HT1080 (cell line): ENCODE results near the gene TGFBR3L. TPM values are rescaled to one million over a fixed set of nuclear protein-coding genes. Genes with fewer than 3 reads are reported as not detected.
A peak's percentile ranks its signal among the peaks of the same experiment; 100 is the strongest.

ENCODE experiments used
- DNase-seq: peaks from one replicate; pipeline ENCODE4 v3.0.0-alpha.2; 2015; ENCODE audit warnings: low read depth
- total RNA-seq: library from RNA; depleted of rRNA; stranded (reverse); fragments of >200 nt; shearing (Covaris generic); gene quantifications from 2 replicates; pipeline ENCODE4 v1.2.3, GENCODE V29; 2014

The TGFBR3L gene
- total RNA-seq, 1 experiment from 2014 or later = 2.2 TPM

DNA sequence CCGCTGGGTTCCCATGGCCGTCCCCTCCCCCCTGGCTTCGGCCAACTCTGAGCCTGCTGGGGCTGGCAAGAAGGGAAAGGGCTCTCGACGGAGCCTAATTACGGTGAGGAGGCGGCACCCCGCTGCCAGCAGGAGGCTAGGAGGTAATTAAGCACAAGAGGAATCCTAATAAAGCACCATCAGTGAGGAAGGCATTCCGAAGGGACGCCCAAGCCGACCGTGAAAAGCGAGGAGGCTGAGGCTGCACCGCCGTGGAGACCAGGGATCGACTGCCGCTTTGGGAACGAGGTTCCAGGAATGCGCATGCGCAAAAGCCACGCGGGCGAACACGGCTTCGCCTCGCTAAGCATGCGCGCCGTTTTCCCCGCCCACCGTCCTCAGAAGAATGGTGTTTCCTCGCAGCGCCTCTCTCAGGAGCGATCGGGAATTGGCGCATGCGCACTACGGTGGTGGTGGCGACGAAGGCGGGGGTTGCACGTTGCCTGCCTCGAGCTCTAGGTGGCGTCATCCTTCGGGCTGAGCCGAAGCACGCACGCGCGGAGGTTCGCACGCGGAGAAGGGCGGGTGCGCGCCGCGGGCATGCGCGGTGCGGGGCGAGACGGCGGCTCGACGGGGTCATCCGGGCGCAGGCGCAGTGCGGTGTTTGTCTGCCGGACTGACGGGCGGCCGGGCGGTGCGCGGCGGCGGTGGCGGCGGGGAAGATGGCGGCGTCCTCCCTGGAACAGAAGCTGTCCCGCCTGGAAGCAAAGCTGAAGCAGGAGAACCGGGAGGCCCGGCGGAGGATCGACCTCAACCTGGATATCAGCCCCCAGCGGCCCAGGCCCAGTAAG lies 11.2 kb upstream of the TGFBR3L start, which contains the start of gene MAP2K7:
Gene MAP2K7, plus strand, starts transcription at position 634 of the 830 bp plus-strand sequence. Its CDS starts 68 bp downstream, at position 702.
- DNase-seq = peak; percentile 99

DNA sequence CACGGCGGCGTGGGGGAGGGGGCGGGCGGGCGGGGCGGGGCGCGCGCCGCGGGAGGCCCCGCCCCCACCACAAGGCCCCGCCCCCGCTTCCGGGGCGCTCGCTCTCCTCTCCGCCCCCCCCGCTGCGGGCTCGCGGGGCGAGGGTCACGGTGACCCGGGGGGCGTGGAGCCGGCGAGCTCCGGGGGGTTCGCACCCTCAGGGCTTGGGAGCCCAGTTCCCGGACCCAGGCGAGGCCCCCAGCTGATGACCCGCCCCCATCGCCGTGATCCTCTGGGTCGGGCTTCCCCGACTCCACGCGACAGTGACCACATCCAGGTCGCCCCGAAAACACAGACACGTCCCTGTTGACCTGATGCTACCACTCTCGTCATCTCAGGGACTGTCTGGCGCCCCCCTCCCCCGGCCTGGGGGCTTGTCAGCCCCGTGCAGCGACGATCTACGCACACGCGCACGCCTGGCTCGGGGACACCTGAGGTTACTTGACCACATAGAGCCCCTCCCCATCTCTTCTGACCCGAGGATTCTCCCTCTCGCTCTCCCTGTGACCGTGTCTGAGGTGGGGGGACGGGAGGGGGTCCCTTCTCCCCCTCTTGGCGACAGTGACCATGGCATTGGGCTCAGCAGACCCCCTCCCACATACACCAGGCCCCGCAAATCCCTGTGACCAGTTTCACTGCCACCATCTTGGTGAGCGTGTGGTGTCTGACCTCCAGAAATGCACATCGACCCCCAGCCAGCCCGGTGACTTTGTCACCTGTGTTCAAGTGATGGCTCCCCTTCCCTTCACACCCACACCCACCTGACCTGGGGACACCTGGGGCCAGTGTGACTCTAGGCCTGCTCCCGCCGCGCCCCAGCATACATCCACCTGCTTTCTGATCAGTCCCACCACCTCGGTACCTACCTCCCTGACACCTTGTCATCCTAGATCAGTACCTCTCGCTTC lies 10.3 kb upstream of the TGFBR3L start:
- no peak for DNase-seq

GRCh38 chr19:7905268-7905667 lies 9.4 kb upstream of the TGFBR3L start:
- no peak for DNase-seq

- DNase-seq = no peak
These were observed 8.8 kb upstream of the TGFBR3L start for GRCh38 chr19:7905859-7906258.

DNA sequence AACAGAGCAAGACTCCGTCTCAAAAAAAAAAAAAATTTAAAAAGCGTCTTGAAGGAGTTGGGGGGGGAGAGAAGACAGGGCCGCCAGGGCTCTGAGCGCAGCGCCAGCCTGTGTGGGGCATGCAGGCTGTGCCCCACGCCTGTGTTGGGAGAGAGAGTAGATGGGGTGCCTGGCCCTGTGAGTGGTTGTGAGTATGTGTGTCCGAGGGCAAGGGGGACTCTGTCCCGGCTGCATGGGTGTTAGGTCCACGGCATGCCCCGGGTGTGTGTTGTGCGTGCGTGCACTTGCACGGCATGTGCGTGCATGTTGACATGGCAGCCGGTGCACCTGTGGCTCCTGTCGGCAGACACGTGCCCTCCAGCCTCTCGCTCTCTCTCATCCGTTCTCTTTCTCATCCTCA lies 7.5 kb upstream of the TGFBR3L start:
- no peak for DNase-seq

DNA sequence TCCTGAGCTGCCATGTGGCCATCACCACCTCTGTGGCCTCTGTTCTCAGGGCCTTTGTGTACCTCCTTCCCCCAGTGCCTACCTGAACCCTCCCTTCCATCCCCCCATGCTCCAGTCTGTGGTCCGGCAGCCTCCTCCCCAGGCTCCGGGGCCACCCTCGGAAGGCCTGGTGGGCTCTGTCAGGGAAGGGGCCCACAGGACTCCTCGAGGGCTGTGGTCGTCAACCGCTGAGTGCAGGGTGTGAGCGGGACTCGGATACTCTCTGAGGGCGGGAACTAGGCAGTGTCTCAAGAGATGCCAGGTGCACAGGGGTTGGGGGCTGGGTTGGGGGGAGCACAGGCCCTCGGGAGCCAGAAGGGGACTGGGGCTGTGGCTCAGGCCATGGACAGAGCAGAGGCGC lies 7.1 kb upstream of the TGFBR3L start:
- DNase-seq = no peak

GRCh38 chr19:7908078-7908699 lies 6.4 kb upstream of the TGFBR3L start:
- DNase-seq = no peak

- DNase-seq = no peak
These were observed 5.7 kb upstream of the TGFBR3L start for GRCh38 chr19:7908742-7909461.

DNA sequence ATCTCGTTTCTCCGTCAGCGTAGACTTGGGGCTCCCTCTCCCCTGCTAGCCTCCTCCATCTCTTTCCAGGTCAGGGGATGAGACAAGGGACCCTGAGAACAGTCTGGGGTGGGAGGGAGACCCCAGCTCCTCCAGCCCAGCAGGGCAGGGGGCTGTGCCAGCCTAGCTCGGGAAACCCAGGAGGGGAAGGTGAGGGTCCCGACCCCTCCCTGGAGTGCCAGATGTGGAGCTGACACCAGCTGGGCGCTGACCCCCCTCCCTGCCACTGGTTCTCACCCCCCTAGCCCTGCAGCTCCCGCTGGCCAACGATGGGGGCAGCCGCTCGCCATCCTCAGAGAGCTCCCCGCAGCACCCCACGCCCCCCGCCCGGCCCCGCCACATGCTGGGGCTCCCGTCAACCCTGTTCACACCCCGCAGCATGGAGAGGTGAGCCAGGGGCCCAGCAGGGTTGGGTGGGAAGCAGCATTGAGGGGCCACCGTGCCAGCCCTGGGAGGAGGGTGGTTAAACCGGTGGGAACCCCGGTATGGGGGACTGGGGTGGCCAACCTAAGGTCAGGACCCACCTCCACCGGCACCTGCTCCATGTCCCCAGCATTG lies 5.1 kb upstream of the TGFBR3L start:
- DNase-seq = no peak

DNA sequence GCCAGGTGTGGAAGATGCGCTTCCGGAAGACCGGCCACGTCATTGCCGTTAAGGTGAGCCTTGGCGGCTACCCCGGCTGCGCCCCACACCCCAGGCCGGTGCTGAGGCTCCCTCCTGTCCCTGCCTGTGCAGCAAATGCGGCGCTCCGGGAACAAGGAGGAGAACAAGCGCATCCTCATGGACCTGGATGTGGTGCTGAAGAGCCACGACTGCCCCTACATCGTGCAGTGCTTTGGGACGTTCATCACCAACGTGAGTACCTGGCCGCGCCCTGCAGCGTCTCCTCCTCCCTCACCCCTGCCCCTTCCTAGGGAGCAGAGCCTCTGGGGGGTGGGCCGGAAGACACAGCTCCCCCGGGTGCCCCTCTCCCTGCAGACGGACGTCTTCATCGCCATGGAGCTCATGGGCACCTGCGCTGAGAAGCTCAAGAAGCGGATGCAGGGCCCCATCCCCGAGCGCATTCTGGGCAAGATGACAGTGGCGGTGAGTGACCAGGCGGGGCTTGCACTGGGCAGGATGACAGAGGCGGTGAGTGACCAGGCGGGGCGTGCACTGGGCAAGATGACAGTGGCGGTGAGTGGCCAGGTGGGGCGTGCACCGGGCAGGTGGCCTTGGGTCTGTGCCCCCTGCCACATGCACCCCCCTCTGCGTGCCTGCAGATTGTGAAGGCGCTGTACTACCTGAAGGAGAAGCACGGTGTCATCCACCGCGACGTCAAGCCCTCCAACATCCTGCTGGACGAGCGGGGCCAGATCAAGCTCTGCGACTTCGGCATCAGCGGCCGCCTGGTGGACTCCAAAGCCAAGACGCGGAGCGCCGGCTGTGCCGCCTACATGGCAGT lies 4.1 kb upstream of the TGFBR3L start:
- DNase-seq = no peak

- no peak for DNase-seq
These were observed 3.0 kb upstream of the TGFBR3L start for GRCh38 chr19:7911508-7912143.

GRCh38 chr19:7912144-7912696 lies 2.4 kb upstream of the TGFBR3L start:
- DNase-seq = no peak

GRCh38 chr19:7912697-7913564 lies 1.7 kb upstream of the TGFBR3L start:
- no peak for DNase-seq

GRCh38 chr19:7913652-7914051 lies 978 bp upstream of the TGFBR3L start:
- DNase-seq = no peak

DNA sequence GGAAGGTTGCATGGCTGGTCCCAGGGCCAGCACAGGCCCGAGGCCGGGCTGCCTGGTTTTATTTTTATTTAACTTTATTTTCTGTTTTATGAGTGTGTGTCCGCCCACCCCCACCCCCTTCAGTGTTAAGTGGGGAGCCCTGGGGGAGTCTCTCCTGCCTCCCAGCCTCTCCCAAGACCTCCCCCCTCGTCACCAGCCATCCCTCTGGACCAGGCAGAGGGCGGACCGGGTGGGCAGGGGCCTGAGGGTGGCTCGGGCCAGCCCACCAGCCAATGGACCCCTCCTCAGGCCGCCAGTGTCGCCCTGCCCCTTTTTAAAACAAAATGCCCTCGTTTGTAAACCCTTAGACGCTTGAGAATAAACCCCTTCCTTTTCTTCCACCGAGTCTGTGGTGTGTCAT lies 531 bp upstream of the TGFBR3L start:
- DNase-seq = no peak

DNA sequence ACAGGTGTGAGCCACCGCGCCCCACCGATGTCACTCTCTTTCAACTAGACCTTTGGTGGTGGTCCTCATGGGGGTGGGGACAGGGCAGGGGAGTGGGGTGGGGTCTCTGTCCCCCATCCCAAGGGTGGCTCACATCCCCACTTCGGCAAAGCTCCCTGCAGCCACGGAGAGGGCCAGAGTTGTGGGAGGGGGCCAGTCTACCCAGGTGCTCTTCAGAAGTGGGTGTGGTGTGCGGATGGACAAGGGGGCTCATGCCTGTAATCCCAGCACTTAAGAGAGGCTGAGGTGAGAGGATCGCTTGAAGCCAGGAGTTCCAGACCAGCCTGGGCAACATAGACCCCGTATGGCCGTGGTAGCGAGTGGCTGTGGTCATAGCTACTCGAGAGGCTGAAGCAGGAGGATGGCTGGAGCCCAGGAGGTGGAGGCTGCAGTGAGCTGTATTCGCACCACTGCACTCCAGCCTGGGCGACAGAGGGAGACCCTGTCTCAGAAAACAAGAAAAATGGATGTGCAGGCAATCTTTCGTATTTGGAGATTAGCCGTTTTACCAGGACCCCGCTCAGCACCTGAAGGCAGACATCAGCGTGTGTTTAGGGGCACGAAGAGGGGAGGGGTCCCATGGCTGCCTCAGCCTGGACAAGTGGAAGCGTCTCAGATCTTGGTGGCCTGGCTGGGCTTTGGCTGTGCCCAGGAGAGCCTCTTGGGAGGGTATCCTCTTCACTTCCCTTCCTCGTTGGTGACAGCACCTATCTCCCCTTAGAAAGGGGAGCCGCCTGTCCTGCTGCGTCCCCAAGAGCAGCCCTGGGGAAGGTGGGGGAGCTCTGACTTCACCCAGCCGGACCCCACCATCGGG lies 846 bp downstream of the TGFBR3L start:
- no peak for DNase-seq
